Measurements from ENCODE around the gene TTC39B.
"Not testable (repeated sequence)": the region's sequence is repeated elsewhere in the genome, so short reads cannot be mapped to it uniquely, and the experiment has no call there.

The TTC39B gene

DNA sequence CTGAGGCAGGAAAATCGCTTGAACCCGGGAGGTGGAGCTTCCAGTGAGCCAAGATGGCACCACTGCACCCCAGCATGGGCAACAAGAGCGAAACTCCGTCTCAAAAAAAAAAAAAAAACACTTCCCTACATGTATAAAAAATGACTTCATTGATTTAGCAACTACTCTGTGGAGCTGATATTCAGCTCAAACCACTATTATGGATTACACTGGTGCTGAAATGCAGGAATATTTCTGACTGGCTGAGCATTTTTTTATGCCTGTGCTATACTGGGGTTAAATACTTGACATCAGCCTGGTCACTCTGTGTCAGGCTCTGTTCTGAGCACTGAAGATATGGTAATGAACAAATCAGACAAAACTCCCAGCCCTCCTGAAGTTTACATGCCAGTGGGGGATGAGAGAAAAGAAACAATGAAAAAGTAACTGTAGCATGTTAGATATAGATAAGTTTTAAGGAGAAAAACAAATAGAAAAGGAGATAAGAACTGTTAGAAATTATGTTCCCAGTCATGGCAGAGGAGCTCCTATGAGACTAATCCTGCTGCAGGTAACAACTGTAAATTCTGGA, 22.6 kb upstream of the TTC39B start:
- Histone ChIP-seq H3K4me1 (ENCODE audit: control insufficient read depth, insufficient read depth, low read length, unreplicated experiment) (no peaks in the 10 kb centered on the region), H2AFZ (ENCODE audit: low read length, unreplicated experiment) (no peak overlapping the region), H3K4me3 (ENCODE audit: low read depth, low read length) (no peak overlapping the region), H3K27me3 (ENCODE audit: insufficient read depth, low read length) (peaks cover 15% of the 10 kb centered on the region), H3K27ac (ENCODE audit: low read depth, low read length) (no peak overlapping the region), H3K36me3 (ENCODE audit: insufficient read depth, low read length) (no peaks in the 10 kb centered on the region), H3K79me2 (ENCODE audit: control insufficient read depth, insufficient read depth, low read length, unreplicated experiment) (no peaks in the 10 kb centered on the region)

DNA sequence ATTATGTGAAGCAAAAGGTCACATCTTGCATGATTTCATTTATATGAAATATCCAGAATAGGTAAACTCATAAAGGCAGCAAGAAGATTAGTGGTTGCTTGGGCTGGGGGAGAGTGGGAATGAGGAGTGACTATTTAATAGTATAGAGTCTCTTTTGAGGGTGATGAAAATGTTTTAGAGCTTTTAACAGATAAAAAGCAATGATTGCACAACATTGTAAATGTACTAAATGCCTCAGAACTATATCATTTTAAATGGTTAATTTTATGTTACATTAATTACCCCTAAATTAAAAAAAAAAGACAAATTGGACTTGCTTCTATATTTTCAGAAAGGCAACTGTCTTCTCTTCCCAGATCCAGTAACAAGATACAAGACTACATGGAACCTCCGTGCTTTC, 21.9 kb upstream of the TTC39B start:
- Histone ChIP-seq H3K27ac (ENCODE audit: low read depth, low read length) (no peak overlapping the region), H3K27me3 (ENCODE audit: insufficient read depth, low read length) (peaks cover 15% of the 10 kb centered on the region), H3K79me2 (ENCODE audit: control insufficient read depth, insufficient read depth, low read length, unreplicated experiment) (no peaks in the 10 kb centered on the region), H3K4me1 (ENCODE audit: control insufficient read depth, insufficient read depth, low read length, unreplicated experiment) (no peaks in the 10 kb centered on the region), H3K4me3 (ENCODE audit: low read depth, low read length) (no peak overlapping the region), H2AFZ (ENCODE audit: low read length, unreplicated experiment) (no peak overlapping the region), H3K36me3 (ENCODE audit: insufficient read depth, low read length) (no peaks in the 10 kb centered on the region)

DNA sequence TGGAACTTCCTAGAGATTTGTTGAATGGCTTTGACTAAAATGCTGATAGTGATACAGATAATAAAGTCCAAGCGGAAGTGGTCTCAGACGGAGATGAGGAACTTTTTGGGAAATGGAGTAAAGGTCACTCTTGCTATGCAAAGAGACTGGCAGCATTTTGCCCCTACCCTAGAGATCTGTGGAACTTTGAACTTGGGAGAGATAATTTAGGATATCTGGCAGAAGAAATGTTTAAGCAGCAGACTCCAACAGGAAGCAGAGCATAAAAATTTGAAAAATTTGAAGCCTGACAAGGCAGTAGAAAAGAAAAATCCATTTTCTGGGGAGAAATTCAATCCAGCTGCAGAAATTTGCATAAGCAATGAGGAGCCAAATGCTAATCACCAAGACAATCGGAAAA, 15.7 kb upstream of the TTC39B start:
- H2AFZ ChIP-seq (ENCODE audit: low read length, unreplicated experiment): not testable (repeated sequence)

DNA sequence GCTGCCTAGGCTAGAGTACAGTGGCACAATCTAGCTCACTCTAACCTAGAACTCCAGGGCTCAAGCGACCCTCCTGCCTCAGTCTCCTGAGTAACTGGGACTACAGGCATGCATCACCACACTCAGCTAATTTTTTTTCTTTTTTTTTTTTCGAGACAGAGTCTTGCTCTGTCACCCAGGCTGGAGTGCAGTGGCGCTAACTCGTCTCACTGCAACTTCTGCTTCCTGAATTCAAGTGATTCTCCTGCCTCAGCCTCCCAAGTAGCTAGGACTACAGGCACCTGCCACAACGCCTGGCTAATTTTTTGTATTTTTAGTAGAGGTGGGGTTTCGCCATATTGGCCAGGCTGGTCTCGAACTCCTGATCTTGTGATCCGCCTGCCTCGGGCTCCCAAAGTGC, 12.6 kb upstream of the TTC39B start:
- not testable (repeated sequence) for H3K27ac ChIP-seq (ENCODE audit: low read depth, low read length); H3K4me1 ChIP-seq (ENCODE audit: control insufficient read depth, insufficient read depth, low read length, unreplicated experiment); H3K27me3 ChIP-seq (ENCODE audit: insufficient read depth, low read length); H2AFZ ChIP-seq (ENCODE audit: low read length, unreplicated experiment); H3K79me2 ChIP-seq (ENCODE audit: control insufficient read depth, insufficient read depth, low read length, unreplicated experiment); H3K36me3 ChIP-seq (ENCODE audit: insufficient read depth, low read length); H3K4me3 ChIP-seq (ENCODE audit: low read depth, low read length)

More for the DNA sequence above, 15.7 kb upstream of the TTC39B start:
- H3K36me3 ChIP-seq (ENCODE audit: insufficient read depth, low read length); H3K4me3 ChIP-seq (ENCODE audit: low read depth, low read length); H3K4me1 ChIP-seq (ENCODE audit: control insufficient read depth, insufficient read depth, low read length, unreplicated experiment); H3K79me2 ChIP-seq (ENCODE audit: control insufficient read depth, insufficient read depth, low read length, unreplicated experiment); H3K27ac ChIP-seq (ENCODE audit: low read depth, low read length); H3K27me3 ChIP-seq (ENCODE audit: insufficient read depth, low read length): not testable (repeated sequence)

DNA sequence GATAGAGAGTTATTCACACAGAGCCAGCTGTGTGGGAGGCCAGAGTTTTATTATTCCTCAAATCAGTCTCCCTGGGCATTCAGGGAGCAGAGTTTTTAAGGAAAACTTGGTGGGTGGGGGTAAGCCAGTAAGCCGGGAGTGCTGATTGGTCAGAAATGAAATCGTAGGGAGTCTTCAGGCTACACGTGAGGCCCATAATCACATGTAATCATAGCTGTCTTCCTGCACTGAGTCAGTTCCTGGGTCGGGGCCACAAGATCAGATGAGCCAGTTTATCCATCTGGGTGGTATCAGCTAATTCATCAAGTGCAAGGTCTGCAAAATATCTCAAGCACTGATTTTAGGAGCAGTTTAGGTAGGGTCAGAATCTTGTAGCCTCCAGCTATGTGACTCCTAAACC, 10.8 kb upstream of the TTC39B start:
- no peaks in the 10 kb centered on the region for H3K27me3 ChIP-seq (ENCODE audit: insufficient read depth, low read length)
- no peaks in the 10 kb centered on the region for H3K36me3 ChIP-seq (ENCODE audit: insufficient read depth, low read length)
- no peaks in the 10 kb centered on the region for H3K4me1 ChIP-seq (ENCODE audit: control insufficient read depth, insufficient read depth, low read length, unreplicated experiment)
- H3K4me3 ChIP-seq (ENCODE audit: low read depth, low read length): no peak overlapping the region
- H3K79me2 ChIP-seq (ENCODE audit: control insufficient read depth, insufficient read depth, low read length, unreplicated experiment): no peaks in the 10 kb centered on the region
- H2AFZ ChIP-seq (ENCODE audit: low read length, unreplicated experiment): no peak overlapping the region
- H3K27ac ChIP-seq (ENCODE audit: low read depth, low read length): no peak overlapping the region

DNA sequence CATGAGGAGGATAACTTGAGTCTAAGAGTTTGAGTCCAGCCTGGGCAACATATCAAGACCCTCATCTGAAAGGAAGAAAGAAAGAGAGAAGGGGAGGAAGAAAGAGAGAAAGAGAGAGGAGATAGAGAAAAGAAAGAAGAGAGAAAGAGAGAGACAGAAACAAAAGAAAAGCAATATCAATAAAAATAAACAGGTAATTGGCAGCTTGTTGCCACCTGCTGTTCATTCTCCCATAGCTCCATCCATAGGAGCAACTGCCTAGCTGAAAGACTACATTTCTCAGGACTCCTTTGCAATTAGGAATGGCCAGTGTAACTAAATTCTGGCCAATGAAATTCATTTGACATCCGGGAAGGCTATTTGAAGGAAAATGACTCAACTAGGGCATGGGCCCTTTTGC, 4.6 kb upstream of the TTC39B start:
- peaks cover 15% of the 10 kb centered on the region for H3K4me1 ChIP-seq (ENCODE audit: control insufficient read depth, insufficient read depth, low read length, unreplicated experiment)
- H2AFZ ChIP-seq (ENCODE audit: low read length, unreplicated experiment): no peak overlapping the region
- H3K27me3 ChIP-seq (ENCODE audit: insufficient read depth, low read length): no peaks in the 10 kb centered on the region
- no peaks in the 10 kb centered on the region for H3K79me2 ChIP-seq (ENCODE audit: control insufficient read depth, insufficient read depth, low read length, unreplicated experiment)
- no peaks in the 10 kb centered on the region for H3K36me3 ChIP-seq (ENCODE audit: insufficient read depth, low read length)
- H3K27ac ChIP-seq (ENCODE audit: low read depth, low read length): no peak overlapping the region
- H3K4me3 ChIP-seq (ENCODE audit: low read depth, low read length): no peak overlapping the region

DNA sequence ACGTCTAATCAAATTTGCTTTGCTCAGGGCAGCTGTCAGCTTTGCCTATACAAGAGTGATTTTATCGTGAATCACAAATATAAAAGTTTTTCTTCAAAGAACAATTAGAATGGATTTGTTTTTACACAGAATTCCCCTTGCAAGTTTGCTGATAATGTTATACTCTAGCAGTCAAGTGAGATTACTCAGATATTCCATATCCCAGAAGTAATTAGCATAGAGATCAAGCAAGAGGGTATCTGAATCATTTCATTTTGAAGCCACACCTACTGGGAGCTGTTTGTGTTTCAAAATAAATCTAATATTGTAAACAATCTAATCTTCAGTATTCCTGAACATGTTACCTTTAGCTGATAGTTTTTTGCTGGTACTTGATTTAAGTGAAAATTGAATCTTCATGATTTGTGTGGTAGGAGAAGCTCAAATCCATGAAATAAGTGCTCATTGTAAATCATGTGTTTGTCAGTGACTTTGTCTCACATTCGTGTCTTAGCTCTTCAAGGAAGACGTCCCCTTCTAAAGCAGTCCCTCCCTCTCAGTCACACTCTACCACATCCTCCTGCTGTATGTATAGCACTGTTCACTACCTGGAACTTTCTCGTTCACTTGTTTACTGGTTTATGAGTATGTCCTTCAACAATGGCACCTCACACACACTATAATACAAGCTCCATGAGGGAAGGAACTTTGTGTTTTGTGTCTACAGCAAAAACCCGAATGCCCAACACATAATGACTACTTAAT, 3.3 kb upstream of the TTC39B start:
- Histone ChIP-seq H3K27ac (ENCODE audit: low read depth, low read length) (no peak overlapping the region), H3K36me3 (ENCODE audit: insufficient read depth, low read length) (no peaks in the 10 kb centered on the region), H3K79me2 (ENCODE audit: control insufficient read depth, insufficient read depth, low read length, unreplicated experiment) (peaks cover 7% of the 10 kb centered on the region), H3K4me3 (ENCODE audit: low read depth, low read length) (no peak overlapping the region), H2AFZ (ENCODE audit: low read length, unreplicated experiment) (peak overlapping the region; percentile 43), H3K27me3 (ENCODE audit: insufficient read depth, low read length) (no peaks in the 10 kb centered on the region), H3K4me1 (ENCODE audit: control insufficient read depth, insufficient read depth, low read length, unreplicated experiment) (peaks cover 15% of the 10 kb centered on the region)

DNA sequence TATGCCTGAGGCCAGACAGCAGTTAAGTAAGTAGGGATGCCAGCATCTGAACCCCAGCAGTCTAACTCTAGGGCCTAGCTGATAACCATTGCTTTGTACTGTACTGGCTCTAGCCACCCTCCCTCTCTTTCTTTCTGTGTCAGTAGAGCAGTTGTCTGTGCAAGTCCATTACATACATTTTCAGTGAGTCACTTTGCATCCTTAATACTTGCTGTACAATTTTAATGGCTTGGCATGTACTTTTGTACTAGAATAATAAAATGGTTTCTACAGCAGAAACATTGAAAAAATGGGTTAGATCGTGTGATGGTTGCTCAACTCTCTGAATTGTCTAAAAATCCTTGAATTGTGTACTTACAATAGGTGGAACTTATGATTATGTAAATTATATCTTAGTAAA, 1.5 kb upstream of the TTC39B start:
- H3K27ac ChIP-seq (ENCODE audit: low read depth, low read length): peak overlapping the region; percentile 31
- H3K36me3 ChIP-seq (ENCODE audit: insufficient read depth, low read length): no peaks in the 10 kb centered on the region

DNA sequence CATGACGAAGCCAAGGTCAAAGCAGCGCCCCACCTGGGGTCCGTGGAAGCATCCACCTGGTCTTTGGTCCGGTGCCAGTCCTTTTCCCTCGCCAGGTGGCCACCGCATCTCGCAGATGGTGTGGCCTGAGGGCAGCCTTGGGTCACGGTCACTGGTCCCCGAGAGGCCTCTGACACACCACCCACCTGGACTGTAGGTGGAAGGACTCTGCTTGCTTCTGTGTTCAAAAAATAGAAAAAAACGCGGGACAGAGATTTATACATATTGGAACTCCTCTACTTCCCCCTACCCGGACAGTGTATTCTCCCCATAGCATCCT, 466 bp upstream of the TTC39B start:
- H2AFZ ChIP-seq (ENCODE audit: low read length, unreplicated experiment): peak overlapping the region; percentile 63

More for the DNA sequence above, 1.5 kb upstream of the TTC39B start:
- Histone ChIP-seq H3K4me1 (ENCODE audit: control insufficient read depth, insufficient read depth, low read length, unreplicated experiment) (peaks cover 15% of the 10 kb centered on the region), H3K79me2 (ENCODE audit: control insufficient read depth, insufficient read depth, low read length, unreplicated experiment) (peaks cover 13% of the 10 kb centered on the region), H3K4me3 (ENCODE audit: low read depth, low read length) (no peak overlapping the region), H2AFZ (ENCODE audit: low read length, unreplicated experiment) (no peak overlapping the region), H3K27me3 (ENCODE audit: insufficient read depth, low read length) (no peaks in the 10 kb centered on the region)

DNA sequence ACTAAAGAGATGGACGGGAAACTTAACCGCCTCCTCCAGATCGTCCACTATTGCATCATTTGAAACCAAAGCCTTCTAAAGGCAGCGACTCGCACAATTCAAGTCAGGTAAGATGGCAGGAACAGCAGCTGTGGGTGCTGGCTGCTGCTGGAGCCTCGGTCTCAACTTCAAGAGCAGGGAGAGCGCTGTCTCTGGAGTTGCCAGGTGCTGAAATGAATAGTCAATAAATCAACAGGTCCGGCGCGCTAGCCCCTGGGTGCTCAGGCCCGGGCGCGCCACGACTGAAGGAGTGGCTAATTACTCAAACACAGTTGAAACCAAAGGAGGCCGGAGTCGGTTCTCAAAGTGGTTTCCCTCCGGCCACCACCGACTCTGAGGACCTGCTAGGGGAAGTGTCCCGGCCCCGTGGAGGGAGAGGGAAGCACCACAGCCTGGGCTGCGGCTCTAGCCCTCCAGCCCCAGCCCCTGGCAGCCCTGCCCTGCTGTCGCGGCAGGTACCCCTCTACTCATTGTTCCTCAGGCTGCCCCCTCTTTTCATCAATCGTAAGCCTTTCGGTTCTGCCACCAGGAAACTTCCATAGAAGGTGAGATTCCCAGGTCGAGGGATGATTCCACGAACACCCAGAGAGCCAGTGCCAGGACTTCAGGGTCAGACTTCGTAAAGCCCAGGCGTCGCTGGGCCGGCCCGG, 804 bp downstream of the TTC39B start:
- peak overlapping the region; percentile 90 for H2AFZ ChIP-seq (ENCODE audit: low read length, unreplicated experiment)
- no peaks in the 10 kb centered on the region for H3K27me3 ChIP-seq (ENCODE audit: insufficient read depth, low read length)
- peaks cover 15% of the 10 kb centered on the region for H3K4me1 ChIP-seq (ENCODE audit: control insufficient read depth, insufficient read depth, low read length, unreplicated experiment)
- peak overlapping the region; percentile 94 for H3K4me3 ChIP-seq (ENCODE audit: low read depth, low read length)
- H3K27ac ChIP-seq (ENCODE audit: low read depth, low read length): no peak overlapping the region
- H3K79me2 ChIP-seq (ENCODE audit: control insufficient read depth, insufficient read depth, low read length, unreplicated experiment): peaks cover 13% of the 10 kb centered on the region
- no peaks in the 10 kb centered on the region for H3K36me3 ChIP-seq (ENCODE audit: insufficient read depth, low read length)

More for the DNA sequence above, 466 bp upstream of the TTC39B start:
- no peak overlapping the region for H3K27ac ChIP-seq (ENCODE audit: low read depth, low read length)
- H3K4me1 ChIP-seq (ENCODE audit: control insufficient read depth, insufficient read depth, low read length, unreplicated experiment): peaks cover 15% of the 10 kb centered on the region
- H3K36me3 ChIP-seq (ENCODE audit: insufficient read depth, low read length): no peaks in the 10 kb centered on the region
- H3K4me3 ChIP-seq (ENCODE audit: low read depth, low read length): peak overlapping the region; percentile 94
- H3K27me3 ChIP-seq (ENCODE audit: insufficient read depth, low read length): no peaks in the 10 kb centered on the region
- H3K79me2 ChIP-seq (ENCODE audit: control insufficient read depth, insufficient read depth, low read length, unreplicated experiment): peaks cover 13% of the 10 kb centered on the region

DNA sequence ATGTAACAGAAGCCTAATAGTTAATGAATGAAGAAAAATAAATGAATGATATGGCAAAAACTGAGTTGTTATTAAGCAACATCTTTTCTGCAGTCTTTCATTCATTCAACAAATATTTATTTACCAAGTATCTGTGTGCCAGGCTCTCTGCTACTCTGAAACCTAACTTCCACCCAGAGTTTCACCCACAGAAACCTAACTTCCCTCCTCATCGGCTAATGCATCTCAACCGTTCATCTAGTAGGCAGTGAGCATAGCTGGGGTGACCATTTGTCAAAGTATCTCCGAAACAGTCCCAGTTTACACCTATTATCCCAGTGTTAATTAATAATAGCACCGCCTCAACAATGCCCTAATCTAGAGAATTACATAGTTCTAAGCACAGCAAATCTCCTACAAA, 1.5 kb downstream of the TTC39B start:
- Histone ChIP-seq H3K27me3 (ENCODE audit: insufficient read depth, low read length) (no peaks in the 10 kb centered on the region), H3K36me3 (ENCODE audit: insufficient read depth, low read length) (no peaks in the 10 kb centered on the region), H3K27ac (ENCODE audit: low read depth, low read length) (no peak overlapping the region), H3K79me2 (ENCODE audit: control insufficient read depth, insufficient read depth, low read length, unreplicated experiment) (peaks cover 17% of the 10 kb centered on the region), H3K4me1 (ENCODE audit: control insufficient read depth, insufficient read depth, low read length, unreplicated experiment) (peaks cover 17% of the 10 kb centered on the region), H3K4me3 (ENCODE audit: low read depth, low read length) (peak overlapping the region; percentile 94), H2AFZ (ENCODE audit: low read length, unreplicated experiment) (peak overlapping the region; percentile 90)
